HG03342 (cell line): ENCODE data around the gene PPP1R13B.

Experiments
- ATAC-seq: cut with Tn5 transposase; IDR thresholded peaks from one replicate; pipeline ENCODE4 v1.9.1; 2021; ENCODE audit warnings: mild to moderate bottlenecking, moderate library complexity; ENCODE audit not compliant: unreplicated experiment

Gene PPP1R13B

DNA sequence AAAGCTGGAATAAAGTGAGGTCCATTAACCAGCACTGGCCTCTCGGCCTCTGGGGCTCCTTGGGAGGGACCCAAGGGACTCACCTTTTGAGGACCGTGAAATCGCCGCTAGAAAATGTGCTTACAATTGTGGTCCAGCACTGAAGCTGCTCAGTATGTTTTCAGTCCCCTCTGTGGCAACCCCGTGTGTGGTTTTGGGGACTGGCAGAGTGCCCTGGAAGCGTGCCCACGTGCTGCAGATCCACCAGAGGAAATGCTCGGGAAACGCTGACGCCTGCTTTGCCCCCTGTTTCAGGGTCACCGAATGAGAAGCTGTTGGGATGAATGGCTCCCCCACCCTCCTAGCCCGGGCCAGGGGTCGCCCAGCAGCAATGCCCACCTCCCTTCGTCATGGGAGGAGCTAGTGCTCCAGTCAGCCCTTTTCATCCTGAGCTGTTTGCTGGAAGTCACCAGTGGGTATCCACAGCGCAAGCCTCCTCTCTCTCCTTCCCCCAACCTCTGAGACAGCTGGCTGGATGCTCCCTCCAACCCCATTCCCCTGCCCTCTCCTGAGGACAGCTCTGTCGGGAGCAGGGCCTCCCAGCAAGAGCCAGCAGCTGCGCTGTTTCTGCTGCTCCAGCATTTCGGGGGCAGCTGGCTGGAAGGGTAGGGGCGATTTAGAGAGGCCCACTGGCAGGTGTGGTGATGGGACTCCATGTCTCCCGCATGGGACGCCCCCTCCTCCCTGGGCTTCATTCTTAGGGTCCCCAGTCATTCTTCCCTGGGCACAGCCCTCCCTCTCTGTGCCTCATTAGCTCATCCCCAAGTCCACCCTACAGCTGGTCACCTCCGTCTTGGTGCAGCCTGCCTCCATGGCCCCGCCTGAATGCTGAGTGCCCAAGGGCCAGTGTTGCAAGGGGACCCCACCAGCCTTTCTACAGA, 33.2 kb upstream of the PPP1R13B start:
- no peak for ATAC-seq

DNA sequence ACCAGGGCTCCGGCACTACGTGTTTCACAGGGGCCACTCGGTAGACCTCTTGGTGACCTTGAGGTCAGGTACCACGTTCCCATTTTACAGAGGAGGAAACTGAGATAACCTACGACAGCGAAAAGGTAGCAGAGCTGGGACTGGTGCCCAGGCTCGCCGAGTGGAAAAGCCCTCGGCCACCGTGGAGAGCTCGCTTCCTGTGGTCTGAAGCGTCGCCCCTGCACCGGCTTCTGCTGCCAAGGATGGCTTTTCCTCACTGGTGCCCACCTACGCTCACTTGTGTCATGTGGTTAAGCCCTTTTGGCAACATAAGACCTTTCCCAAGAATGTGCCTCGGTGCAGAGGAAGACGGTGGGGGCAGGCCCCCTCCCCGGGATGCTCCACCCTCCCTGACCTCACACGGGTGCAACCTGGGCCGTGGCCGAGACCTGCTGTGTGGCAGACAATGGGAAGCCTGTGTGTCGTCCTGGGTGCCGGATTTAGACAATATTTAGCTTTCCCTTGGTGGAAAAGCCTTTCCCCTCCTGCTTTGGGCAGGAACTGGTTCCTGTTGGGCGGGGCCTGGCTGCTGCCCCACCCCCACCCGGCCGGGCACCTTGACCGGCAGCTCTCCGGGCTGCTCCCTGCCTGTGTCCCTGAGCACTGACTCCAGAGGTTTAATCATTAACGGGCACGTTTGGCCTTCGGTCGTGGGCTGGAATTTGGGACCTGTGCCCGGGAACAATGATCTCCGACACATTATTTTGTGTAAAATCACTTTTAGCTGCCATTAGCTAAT, 32.4 kb upstream of the PPP1R13B start:
- ATAC-seq = no peak

DNA sequence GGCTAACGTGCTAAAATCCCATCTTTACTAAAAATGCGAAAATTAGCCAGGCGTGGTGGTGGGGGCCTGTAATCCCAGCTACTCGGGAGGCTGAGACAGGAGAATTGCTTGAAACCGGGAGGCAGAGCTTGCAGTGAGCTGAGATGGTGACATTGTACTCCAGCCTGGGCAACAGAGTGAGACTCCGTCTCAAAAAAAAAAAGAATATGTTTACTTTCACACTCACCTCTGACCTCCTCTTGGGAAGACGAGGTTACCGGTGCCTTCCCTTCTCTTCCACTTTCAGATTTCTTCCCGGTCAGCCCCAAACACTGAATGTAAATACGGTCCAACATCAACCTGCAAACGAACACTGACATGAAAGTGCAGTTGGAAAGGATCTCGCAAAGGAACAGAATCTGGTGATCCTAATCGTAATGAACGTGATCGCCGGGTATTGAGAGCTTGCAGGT, 31.8 kb upstream of the PPP1R13B start:
- no peak for ATAC-seq

DNA sequence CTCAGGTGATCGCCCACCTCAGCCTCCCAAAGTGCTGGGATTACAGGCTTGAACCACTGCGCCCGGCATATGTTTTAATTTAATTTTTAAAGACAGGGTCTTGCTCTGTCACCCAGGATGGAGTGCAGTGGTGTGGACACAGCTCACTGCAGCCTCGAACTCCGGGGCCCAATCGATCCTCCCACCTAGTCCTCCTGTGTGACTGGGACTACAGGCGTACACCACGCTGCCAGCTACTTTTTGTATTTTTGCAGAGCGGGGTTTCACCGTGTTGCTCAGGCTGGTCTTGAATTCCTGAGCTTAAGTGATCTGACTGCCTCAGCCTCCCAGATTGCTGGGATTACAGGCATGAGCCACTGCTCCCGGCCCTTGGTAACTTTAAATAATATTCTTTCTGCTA, 30.8 kb upstream of the PPP1R13B start:
- ATAC-seq = no peak

DNA sequence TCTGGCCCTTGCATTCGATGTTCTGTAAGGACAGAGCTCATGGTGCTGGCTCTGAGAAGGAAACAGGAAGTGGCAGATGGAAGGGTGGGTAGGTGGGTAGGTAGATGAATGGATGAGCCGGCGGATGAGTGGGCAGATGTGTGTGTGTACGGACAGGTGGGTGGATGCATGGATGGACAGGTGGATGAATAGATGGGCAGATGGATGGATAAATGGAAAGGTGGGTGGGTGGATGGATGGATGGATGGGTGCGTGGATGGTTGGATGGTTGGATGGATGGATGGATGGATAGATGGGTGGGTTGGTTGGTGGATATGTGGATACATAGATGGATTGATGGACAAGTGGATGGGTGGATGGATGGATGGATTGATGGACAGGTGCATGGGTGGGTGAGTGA, 27.6 kb upstream of the PPP1R13B start:
- ATAC-seq = no peak

DNA sequence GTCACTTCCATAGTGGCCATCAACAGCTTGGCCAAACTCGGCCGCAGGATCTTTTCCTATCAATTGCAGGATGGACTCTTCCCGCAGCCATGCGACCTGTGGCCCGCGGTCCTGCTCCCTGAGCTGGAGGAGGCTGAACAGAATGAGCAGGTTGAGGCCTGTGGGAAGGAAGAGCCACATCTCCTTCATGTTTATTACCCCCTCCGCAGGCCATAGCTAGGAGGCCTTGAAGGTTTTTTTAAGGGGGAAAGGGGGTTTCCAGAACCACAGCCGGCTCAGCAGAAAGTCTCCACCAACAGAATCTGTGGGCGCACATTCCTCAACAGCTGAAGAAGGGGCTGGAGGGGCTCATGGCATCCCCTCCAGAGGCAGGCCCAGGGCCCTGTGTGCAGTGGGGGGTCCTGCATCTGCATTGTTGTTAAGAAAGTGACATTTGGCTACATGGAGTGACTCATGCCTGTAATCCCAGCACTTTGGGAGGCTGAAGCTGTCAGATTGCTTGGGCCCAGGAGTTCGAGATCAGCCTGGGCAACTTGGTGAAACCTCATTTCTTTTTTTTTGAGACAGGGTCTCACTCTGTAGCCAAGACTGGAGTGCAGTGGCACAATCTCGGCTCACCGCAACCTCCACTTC, 25.2 kb upstream of the PPP1R13B start:
- ATAC-seq = no peak

DNA sequence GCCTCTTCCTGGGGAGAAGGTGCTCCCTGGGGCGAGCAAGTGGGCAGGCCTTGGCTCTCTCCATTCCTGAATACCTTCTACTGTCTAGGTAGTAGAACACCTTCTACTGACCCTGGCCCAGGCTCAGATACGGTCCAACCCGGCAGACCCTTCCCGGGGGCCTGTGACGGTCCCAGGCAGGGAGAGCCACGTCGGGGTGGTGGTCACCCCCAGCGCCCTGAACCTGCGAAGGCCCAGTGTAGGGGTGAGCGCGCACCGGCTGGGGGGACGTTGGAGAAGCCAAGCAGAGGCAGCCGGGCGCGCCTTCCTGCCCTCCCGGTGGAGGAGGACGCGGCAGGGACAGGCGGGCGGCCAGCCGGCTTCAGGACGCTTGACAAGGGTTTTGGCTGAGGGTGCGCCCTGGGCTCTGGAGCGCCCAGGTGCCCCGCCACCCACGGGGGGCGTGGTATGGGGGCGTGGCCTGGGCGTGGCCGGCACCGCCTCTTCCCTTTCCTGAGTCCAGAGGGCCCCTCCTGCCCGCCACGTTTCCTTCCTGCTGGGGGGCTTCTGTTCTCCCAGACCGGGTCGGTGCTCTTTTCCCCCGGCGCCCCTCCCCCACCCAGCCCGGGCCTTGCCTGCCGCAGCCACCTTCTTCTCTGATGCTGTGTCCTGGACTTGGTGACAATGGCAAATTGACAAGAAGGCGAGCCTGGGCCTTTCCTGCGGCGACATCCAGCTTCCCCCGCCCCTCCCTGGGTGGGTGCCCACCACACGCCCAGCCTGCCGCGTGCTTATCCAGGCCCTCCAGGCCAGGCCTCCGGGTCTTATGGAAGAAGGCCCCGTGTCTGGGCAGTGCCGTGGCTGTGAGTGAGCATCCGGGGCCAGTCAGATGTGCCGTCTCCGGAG, 24.5 kb upstream of the PPP1R13B start:
- peak; percentile 77 for ATAC-seq

DNA sequence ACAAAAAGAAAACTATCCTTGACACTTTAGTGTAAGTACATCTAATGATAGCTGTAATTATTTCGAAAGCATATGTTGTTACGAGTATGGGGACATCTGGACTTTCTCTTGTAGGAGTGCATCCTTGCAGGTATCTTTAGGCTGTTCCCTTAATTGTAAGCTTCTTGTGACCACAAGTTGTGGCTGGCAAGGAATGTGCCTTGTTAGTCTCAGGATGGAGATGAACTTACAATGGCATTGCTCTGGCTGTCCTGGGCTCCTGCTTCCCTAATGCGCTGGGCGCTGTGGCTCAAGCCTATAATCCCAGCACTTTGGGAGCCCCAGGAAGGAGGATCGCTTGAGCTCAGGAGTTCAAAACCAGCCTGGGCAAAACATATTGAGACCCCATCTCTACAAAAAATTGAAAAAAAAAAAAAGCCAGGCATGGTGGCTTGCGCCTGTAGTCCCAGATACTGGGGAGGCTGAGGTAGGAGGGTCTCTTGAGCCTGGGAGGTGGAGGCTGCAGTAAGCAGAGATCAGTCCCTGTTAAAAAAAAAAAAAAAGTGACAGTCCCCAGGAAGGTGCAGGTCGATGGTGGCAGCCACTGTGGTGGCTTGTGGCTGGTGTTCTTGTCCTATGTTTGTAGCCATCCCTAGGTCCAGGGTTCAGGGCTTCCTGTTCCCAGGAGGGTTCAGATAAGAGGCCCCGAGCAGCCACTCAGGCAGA, 23.7 kb upstream of the PPP1R13B start:
- no peak for ATAC-seq

DNA sequence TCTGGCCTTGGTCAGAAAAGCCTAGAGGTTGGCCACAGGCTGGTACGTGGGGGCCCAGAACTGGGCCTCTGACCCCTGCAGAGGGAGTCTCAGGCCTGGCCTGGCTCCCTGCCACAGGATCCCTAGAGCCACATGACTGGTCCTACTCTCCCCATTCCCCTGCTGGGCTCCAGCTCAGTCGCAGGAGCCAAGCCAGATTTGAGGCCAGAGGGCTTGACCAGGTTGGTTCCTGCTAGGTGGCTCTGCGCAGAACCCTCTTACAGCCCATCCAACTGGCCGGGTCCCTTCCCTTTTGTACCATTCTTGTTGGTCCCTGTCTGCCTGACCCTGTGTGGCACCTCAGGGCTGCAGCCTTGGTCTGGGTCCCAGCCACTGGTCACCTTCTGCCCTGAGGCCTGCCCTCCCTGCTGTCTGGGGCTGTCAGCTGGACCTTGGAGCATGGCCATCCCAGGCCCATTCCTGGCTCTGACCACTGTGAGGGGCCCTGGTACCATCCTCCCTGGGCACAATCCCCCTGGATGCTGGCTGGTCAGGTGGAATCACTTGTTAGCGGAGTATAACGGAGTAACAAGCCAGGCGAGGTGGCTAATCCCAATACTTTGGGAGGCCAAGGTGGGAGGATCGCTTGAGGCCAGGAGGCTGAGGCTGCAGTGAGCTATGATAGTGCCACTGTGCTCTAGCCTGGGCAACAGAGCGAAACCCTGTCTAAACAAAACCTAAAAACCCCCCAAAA, 22.9 kb upstream of the PPP1R13B start:
- no peak for ATAC-seq

DNA sequence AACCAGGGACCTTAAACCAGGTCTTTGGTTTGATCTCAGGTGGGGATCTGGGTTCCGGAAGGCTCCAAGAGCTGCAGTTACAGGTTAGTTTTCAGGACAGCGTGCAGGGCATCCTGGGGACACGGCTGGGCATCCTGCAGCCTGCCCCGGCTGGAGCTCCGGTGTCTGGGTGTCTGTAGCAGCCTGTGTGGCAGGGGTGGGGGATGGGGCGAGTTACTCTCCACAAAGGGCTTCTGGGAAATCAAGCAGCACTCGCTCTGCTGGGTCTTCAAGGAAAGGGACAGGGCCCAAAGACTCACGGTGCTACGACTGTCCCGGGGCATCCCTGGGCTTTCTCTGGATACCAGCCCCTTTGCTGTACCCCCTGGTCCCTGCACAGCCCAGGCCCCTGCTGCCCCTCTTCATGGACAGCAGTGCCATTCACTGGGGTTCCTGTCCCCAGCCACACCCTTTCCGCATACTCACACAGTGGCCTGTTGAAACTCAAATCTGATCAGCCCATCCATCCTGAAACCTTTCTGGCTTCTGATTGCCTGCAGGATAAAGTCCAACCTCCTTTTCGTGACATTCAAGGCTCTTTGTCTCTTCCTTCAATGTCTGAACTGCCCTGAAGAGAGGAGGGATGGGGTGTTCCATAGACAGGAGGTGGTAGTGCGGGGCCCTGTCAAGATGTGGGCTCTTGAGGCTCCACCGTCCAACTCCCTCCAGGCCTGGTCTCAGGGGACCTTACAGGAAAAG, 22.2 kb upstream of the PPP1R13B start:
- ATAC-seq = no peak

DNA sequence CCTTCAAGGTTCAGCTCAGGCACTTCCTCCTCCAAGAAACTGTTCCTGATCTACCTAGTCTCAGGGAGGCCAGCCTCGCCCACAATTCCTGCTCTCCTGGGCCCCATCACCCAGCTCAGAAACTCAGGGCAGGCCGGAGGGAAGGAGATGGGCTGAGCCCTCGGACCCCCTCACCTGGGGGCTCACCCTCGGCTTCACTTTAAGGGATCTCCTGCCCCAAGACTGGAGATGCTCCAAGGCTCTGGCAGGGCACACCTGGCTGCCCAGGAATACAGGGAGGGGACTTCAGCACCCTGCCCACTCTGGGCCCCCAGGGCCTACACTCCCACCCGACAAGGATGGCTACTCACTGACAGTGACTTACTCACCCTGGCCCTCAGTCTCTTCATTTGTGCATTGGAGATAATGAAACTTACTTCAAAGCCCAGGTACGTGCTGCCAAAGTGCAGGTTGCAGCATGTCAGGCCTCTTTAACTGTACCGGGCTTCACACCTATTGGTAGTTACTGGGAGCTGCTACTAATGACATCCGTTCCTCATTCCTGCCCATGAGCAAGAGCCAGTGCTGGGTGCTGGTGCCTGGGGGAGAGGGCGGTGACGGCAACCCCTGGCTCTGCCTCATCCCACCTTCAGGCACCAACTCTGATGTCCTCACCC, 21.0 kb upstream of the PPP1R13B start:
- no peak for ATAC-seq

DNA sequence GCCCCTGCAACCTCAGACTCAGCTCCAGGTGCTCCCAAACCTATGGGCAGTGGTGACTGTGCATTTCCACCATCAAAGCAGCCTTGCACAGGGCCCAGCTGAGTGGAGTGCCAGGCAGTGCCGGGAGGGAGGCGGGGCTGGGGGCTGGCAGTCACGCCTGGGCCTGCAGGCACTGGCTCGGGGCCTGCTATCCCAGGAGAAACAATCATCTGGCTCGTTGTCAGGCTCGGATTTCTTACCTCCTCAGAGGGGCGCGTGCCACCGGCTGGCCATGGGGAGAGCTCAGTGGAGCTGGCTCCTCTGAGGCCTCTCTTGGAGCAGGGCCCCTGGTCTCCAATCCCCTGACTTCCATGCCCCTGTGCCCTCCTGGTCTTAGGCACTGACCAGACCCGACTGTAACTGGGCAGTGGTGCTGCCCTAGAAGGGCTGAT, 20.2 kb upstream of the PPP1R13B start:
- ATAC-seq = no peak

DNA sequence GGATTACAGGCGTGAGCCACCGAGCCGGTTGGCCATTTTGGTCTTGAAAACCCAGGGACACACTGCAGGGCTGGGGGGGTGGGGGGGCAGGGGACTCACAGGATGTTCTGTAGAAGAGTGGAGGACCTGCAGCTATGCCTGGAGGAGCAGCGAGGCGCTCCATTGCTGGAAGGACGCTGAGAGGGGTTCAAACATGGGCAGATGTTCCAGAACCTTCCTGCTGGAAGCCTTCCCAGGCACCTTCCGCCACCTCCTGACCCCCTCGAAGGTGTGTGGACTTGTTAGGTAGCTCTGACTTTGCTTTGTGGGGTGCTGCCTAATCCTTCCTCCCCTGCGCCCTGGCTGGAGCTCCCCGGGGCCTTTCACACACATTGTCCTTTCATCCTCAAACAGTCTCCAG, 19.6 kb upstream of the PPP1R13B start:
- ATAC-seq = no peak

DNA sequence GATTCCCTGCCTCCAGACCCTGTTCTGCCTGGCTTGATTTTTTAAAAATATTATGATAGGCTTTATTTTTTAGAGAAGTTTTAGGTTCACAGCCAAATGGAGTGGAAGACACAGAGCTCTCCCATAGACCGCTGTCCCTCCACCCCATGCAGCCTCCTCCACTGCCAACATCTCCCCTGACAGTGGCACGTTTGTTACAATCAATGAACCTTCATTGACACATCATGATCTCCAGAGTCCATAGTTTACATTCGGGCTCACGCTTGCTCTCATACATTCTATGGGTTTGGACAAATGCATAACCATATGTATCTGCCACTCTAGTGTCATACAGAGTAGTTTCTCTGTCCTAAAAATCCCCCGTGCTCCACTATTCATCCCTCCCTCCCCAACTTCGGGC, 15.9 kb upstream of the PPP1R13B start:
- ATAC-seq = no peak

DNA sequence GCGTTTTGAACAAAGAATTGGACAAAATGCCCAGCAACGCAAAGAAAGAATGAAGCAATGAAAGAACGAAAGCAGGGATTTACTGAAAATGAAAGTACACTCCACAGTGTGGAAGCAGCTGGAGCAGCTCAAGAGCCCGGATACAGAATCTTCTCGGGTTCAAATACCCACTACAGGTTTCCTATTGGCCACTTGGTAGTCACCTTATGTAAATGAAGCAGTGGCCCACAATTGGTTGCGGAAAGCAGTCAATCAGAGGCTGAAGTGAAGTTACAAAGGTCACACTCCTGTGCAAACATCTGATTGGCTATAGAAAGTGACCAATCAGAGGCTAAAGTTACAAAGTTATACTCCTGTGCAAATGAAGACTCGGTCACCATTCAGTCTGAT, 15.0 kb upstream of the PPP1R13B start:
- ATAC-seq = no peak

DNA sequence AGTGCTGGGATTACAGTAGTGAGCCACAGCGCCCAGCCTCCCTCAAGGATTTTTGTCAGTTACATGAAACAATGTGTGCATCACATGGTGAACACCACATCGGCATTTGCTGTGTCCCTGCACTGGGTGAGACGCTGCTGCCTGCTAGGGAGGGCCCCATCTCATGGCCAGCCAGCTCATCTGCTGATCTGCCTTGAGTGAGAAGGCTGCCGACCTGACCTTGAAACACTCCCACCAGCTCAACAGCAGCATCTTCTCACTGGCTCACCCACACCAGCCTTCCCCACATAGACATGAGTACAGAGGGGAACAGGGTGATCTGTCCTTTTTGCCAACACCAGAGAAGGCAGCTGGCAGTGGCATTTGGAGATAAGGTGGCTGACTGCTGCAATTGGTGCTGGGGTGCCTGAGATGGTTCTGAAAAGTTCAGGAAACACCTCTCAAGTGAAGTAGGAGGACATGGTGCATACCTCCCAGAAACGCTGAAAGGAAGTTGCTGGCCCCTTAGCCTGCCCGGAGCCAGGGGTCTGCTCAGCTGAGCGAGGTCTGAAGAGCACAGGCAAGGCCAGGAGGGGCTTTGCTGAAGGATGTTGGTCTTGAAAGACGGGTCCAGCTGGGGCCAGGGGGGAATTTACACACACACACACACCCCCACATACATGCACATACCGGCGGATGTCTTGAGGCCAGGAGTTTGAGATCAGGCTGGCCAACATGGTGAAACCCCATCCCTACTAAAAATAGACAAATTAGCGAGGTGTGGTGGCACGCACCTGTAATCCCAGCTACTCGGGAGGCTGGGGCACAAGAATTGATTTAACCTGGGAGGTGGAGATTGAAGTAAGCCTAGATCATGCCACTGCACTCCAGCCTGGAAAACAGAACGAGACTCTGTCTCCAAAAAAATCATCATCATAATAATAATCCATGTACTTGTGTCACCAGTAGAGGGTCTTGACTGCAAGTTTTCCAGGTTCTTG, 14.3 kb upstream of the PPP1R13B start:
- ATAC-seq = no peak
